GM12874 (cell line): ENCODE data around the gene PJA2.

Experiments
- CTCF ChIP-seq: IDR thresholded peaks from 2 replicates; pipeline ENCODE4 v1.5.1; 2011; ENCODE audit warnings: low read depth, mild to moderate bottlenecking, control low read depth, low read length, moderate library complexity; ENCODE audit not compliant: insufficient read depth

The PJA2 gene

GRCh38 chr5:109318455-109319108 lies 91.2 kb downstream of the PJA2 start:
- TF ChIP-seq CTCF, result no peak

- no peak for TF ChIP-seq CTCF
Measured at GRCh38 chr5:109316634-109317033, 93.1 kb downstream of the PJA2 start.

GRCh38 chr5:109315245-109315644 lies 94.5 kb downstream of the PJA2 start:
- no peak for TF ChIP-seq CTCF

GRCh38 chr5:109313127-109313526 lies 96.6 kb downstream of the PJA2 start:
- no peak for TF ChIP-seq CTCF

GRCh38 chr5:109312695-109313094 lies 97.1 kb downstream of the PJA2 start:
- TF ChIP-seq CTCF, result no peak

GRCh38 chr5:109310315-109310714 lies 99.5 kb downstream of the PJA2 start:
- TF ChIP-seq CTCF, result no peak

GRCh38 chr5:109309326-109310063 lies 100.3 kb downstream of the PJA2 start:
- TF ChIP-seq CTCF, result no peak
